Measurements from ENCODE around the gene AIP.

AIP gene

GRCh38 chr11:67468759-67469507 lies 13.9 kb upstream of the AIP start, which contains the start of gene TMEM134:
Gene TMEM134 (minus strand): TSS chr11:67469251. CDS start chr11:67469192, 59 bp downstream.
- Histone ChIP-seq H3K4me1 (ENCODE audit: insufficient read depth, low read length, poor library complexity, severe bottlenecking) (peaks cover 47% of the 10 kb centered on the region), H2AFZ (ENCODE audit: low read length) (peak within 1 kb of the TSS; percentile 91), H3K79me2 (ENCODE audit: insufficient read depth, low read length) (peaks cover 41% of the 10 kb centered on the region), H3F3A (ENCODE audit: low read depth) (peaks cover 4% of the 10 kb centered on the region; the same call in 1 of the 2 replicates), H3K9me3 (ENCODE audit: insufficient read depth, low read depth, low read length) (no peaks in the 10 kb centered on the region), H3K4me3 (ENCODE audit: low read length, poor library complexity, severe bottlenecking) (peak within 1 kb of the TSS; percentile 97), H4K20me1 (ENCODE audit: insufficient read depth, low read length, poor library complexity, severe bottlenecking) (no peaks in the 10 kb centered on the region), H3K36me3 (ENCODE audit: insufficient read depth, low read length) (no peaks in the 10 kb centered on the region), H3K27me3 (ENCODE audit: insufficient read depth, low read length, poor library complexity, severe bottlenecking) (no peaks in the 10 kb centered on the region), H3K4me2 (ENCODE audit: low read depth, low read length, poor library complexity, severe bottlenecking) (peak within 1 kb of the TSS; percentile 97), H3K9me2 (replicated peaks; ENCODE audit: low read depth, low read length) (no peaks in the 10 kb centered on the region), H3K9ac (ENCODE audit: low read depth, low read length, poor library complexity, severe bottlenecking) (peak within 1 kb of the TSS; percentile 96)
- TF ChIP-seq CTCF (conservative IDR thresholded peaks at IDR 0.05; ENCODE audit: low read length) (peak; percentile 54), EZH2phosphoT487 (IDR thresholded peaks at IDR 0.05; ENCODE audit: borderline replicate concordance) (no peak)

- TF ChIP-seq CTCF (conservative IDR thresholded peaks at IDR 0.05; ENCODE audit: low read length) (no peak), EZH2phosphoT487 (IDR thresholded peaks at IDR 0.05; ENCODE audit: borderline replicate concordance) (no peak)
- no peaks in the 10 kb centered on the region for H3K9me2 ChIP-seq (replicated peaks; ENCODE audit: low read depth, low read length)
- H3K4me2 ChIP-seq (ENCODE audit: low read depth, low read length, poor library complexity, severe bottlenecking): peak overlapping the region; percentile 94
- peak overlapping the region; percentile 91 for H2AFZ ChIP-seq (ENCODE audit: low read length)
- H3K9me3 ChIP-seq (ENCODE audit: insufficient read depth, low read depth, low read length): no peaks in the 10 kb centered on the region
- no peaks in the 10 kb centered on the region for H3K36me3 ChIP-seq (ENCODE audit: insufficient read depth, low read length)
- peak overlapping the region; percentile 81 for H3K9ac ChIP-seq (ENCODE audit: low read depth, low read length, poor library complexity, severe bottlenecking)
- peak overlapping the region; percentile 97 for H3K4me3 ChIP-seq (ENCODE audit: low read length, poor library complexity, severe bottlenecking)
- H3K4me1 ChIP-seq (ENCODE audit: insufficient read depth, low read length, poor library complexity, severe bottlenecking): peaks cover 42% of the 10 kb centered on the region
- no peaks in the 10 kb centered on the region for H3K27me3 ChIP-seq (ENCODE audit: insufficient read depth, low read length, poor library complexity, severe bottlenecking)
- H4K20me1 ChIP-seq (ENCODE audit: insufficient read depth, low read length, poor library complexity, severe bottlenecking): no peaks in the 10 kb centered on the region
- peaks cover 41% of the 10 kb centered on the region for H3K79me2 ChIP-seq (ENCODE audit: insufficient read depth, low read length)
- H3F3A ChIP-seq (ENCODE audit: low read depth): peaks cover 4% of the 10 kb centered on the region; the same call in 1 of the 2 replicates
These were observed 13.4 kb upstream of the AIP start for GRCh38 chr11:67469508-67469811.

GRCh38 chr11:67470337-67471002 lies 12.4 kb upstream of the AIP start:
- no peak overlapping the region for H3K4me2 ChIP-seq (ENCODE audit: low read depth, low read length, poor library complexity, severe bottlenecking)

More at GRCh38 chr11:67470337-67471002, 12.4 kb upstream of the AIP start:
- Histone ChIP-seq H3K27me3 (ENCODE audit: insufficient read depth, low read length, poor library complexity, severe bottlenecking) (no peaks in the 10 kb centered on the region), H3K9me2 (replicated peaks; ENCODE audit: low read depth, low read length) (no peaks in the 10 kb centered on the region), H3K36me3 (ENCODE audit: insufficient read depth, low read length) (no peaks in the 10 kb centered on the region), H3K9me3 (ENCODE audit: insufficient read depth, low read depth, low read length) (no peaks in the 10 kb centered on the region), H3K79me2 (ENCODE audit: insufficient read depth, low read length) (peaks cover 34% of the 10 kb centered on the region; the same call in 1 of the 2 replicates), H3K4me3 (ENCODE audit: low read length, poor library complexity, severe bottlenecking) (no peak overlapping the region), H4K20me1 (ENCODE audit: insufficient read depth, low read length, poor library complexity, severe bottlenecking) (no peaks in the 10 kb centered on the region), H3K9ac (ENCODE audit: low read depth, low read length, poor library complexity, severe bottlenecking) (no peak overlapping the region), H2AFZ (ENCODE audit: low read length) (no peak overlapping the region), H3K4me1 (ENCODE audit: insufficient read depth, low read length, poor library complexity, severe bottlenecking) (peaks cover 37% of the 10 kb centered on the region), H3F3A (ENCODE audit: low read depth) (peaks cover 4% of the 10 kb centered on the region; the same call in 1 of the 2 replicates)
- no peak for TF ChIP-seq CTCF (conservative IDR thresholded peaks at IDR 0.05; ENCODE audit: low read length)
- no peak for TF ChIP-seq EZH2phosphoT487 (IDR thresholded peaks at IDR 0.05; ENCODE audit: borderline replicate concordance)

All from Loucy (cell line).